GM12878 (cell line): ENCODE data around the gene GRK7. TPM values are rescaled to one million over a fixed set of nuclear protein-coding genes. Genes with fewer than 3 reads are reported as not detected.

Experiments
- IKZF2 ChIP-seq, 2 experiments: fragments of 450-650 bp; IDR thresholded peaks; 2 replicates each; pipeline ENCODE4 v1.6.1; 2017; ENCODE audit warnings: mild to moderate bottlenecking in 2 of 2, moderate library complexity in 2 of 2
- KDM1A ChIP-seq: fragments of 200-600 bp; sonication (generic); IDR thresholded peaks from 2 replicates; pipeline ENCODE4 v1.6.1; 2016; ENCODE audit warnings: borderline replicate concordance
- NR2C1 ChIP-seq: fragments of 450-650 bp; IDR thresholded peaks from 2 replicates; pipeline ENCODE4 v1.6.1; 2017; ENCODE audit warnings: antibody characterized with exemption, mild to moderate bottlenecking, moderate library complexity
- PRDM15 ChIP-seq: fragments of 450-650 bp; formaldehyde crosslinking; IDR thresholded peaks from 2 replicates; pipeline ENCODE4 v1.4.0; 2020; ENCODE audit warnings: mild to moderate bottlenecking, moderate library complexity
- polyA plus RNA-seq, 11 experiments: library from polyadenylated mRNA; depleted of rRNA in 4 of 11; unstranded in 6 of 11; stranded (reverse) in 5 of 11; fragments of >200 nt; fragmentation: Nextera tagmentation in 4 of 11; fragmentation: Illumina TruSeq in 1 of 11; extraction: Ambion mirVana in 4 of 11; extraction: Trizol in 1 of 11; gene quantifications; 1 replicate in 1 of 11; 2 replicates in 10 of 11; pipeline versions ENCODE4 v1.2.1 to v1.2.3, GENCODE V29; 2011 to 2016; ENCODE audit warnings: inconsistent platforms in 2 of 11, missing spikeins in 2 of 11, low read depth in 1 of 11
- small RNA-seq: library from RNA; depleted of rRNA; stranded (forward); fragments of <200 nt; gene quantifications from one replicate; pipeline ENCODE3, GENCODE V24; 2014
- total RNA-seq, 4 experiments: library from RNA; depleted of rRNA in 3 of 4; stranded (reverse); fragments of >200 nt in 3 of 4; fragmentation: Illumina TruSeq in 1 of 4; extraction: Trizol in 1 of 4; gene quantifications; 2 replicates each; pipeline versions ENCODE4 v1.2.1 to v1.2.3, GENCODE V29; 2013 to 2021

GRK7 gene
- total and polyA plus RNA-seq, 10 of the 15 experiments (the other 5 are each of a cell fraction or from before 2014, with no cell fraction given): not detected

DNA sequence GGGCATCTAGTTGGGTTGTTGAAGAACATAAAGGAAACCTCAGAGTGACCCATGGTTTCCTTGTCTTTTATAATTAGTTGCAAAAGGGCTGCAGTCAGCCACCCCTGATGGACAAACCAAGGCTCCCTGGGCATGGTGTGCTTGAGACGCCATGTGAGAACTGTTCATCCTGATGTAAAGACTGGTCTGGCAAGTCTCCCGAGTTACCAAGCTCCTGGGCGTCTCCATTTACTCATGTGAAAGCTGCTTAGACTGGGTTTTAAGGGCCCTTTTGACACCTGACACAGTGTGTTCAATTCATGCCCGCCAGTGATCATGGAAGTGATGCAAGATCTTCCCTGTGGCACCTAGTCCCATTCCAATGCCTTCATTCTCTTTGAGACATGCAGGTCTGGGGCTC lies 49.4 kb downstream of the GRK7 start (continued):
- TF ChIP-seq PRDM15 (CRISPR knock-in tag): no peak
- TF ChIP-seq NR2C1: no peak
- TF ChIP-seq IKZF2 (IDR thresholded peaks at IDR 0.05): no peak
- TF ChIP-seq KDM1A: no peak

Small RNAs within 50 kb of the gene (small RNA-seq; reads per million reads assigned to genes)
- not detected for gene AC112771.1

Other genes starting within 250 kb of the GRK7 start
- gene RNF7, start 25.1 kb upstream of the GRK7 start, total RNA-seq (2014; rRNA removed): 36.0 and 40.8 TPM in 2 replicates
- 50.2 and 52.1 TPM in 2 replicates for gene RNF7, start 25.1 kb upstream of the GRK7 start, total RNA-seq (2014; rRNA removed; fragmentation: Illumina TruSeq; extraction: Trizol)
- 71.4 TPM in 2 replicates for gene RNF7, start 25.1 kb upstream of the GRK7 start, total RNA-seq (2021)
- 81.5 and 110 TPM in 2 replicates for gene RNF7, start 25.1 kb upstream of the GRK7 start, polyA plus RNA-seq (2011; rRNA removed)
- 38.4 and 50.3 TPM in 2 replicates for gene RNF7, start 25.1 kb upstream of the GRK7 start, polyA plus RNA-seq (2014; fragmentation: Illumina TruSeq; extraction: Trizol)
- gene RNF7, start 25.1 kb upstream of the GRK7 start, polyA plus RNA-seq (2014; fragmentation: Nextera tagmentation; extraction: Ambion mirVana): 10 to 100 TPM; 83.8 to 98.6 TPM
- 43.6 and 51.6 TPM in 2 replicates for gene RNF7, start 25.1 kb upstream of the GRK7 start, polyA plus RNA-seq (2014; rRNA removed)
- 100 to 1,000 TPM; 141 to 146 TPM for gene RNF7, start 25.1 kb upstream of the GRK7 start, polyA plus RNA-seq (2016; fragmentation: Nextera tagmentation; extraction: Ambion mirVana)
- 34.3 and 42.5 TPM in 2 replicates for gene ATP1B3, start 113.2 kb downstream of the GRK7 start, total RNA-seq (2014; rRNA removed)
- gene ATP1B3, start 113.2 kb downstream of the GRK7 start, total RNA-seq (2014; rRNA removed; fragmentation: Illumina TruSeq; extraction: Trizol): 61.5 and 65.1 TPM in 2 replicates
- 102 and 107 TPM in 2 replicates for gene ATP1B3, start 113.2 kb downstream of the GRK7 start, total RNA-seq (2021)
- 109 and 113 TPM in 2 replicates for gene ATP1B3, start 113.2 kb downstream of the GRK7 start, polyA plus RNA-seq (2011; rRNA removed)
- gene ATP1B3, start 113.2 kb downstream of the GRK7 start, polyA plus RNA-seq (2014; fragmentation: Illumina TruSeq; extraction: Trizol): 86.5 and 87.4 TPM in 2 replicates
- gene ATP1B3, start 113.2 kb downstream of the GRK7 start, polyA plus RNA-seq (2014; fragmentation: Nextera tagmentation; extraction: Ambion mirVana): 100 to 1,000 TPM in 1 of 2 experiments, 10 to 100 TPM in 1; 41.4 to 102 TPM
- gene ATP1B3, start 113.2 kb downstream of the GRK7 start, polyA plus RNA-seq (2014; rRNA removed): 54.7 and 60.7 TPM in 2 replicates
- gene ATP1B3, start 113.2 kb downstream of the GRK7 start, polyA plus RNA-seq (2016; fragmentation: Nextera tagmentation; extraction: Ambion mirVana): 100 to 1,000 TPM; 182 to 200 TPM